ENCODE measurements around the gene PDXK. TPM values are rescaled to one million over a fixed set of nuclear protein-coding genes. Genes with fewer than 3 reads are reported as not detected.
A peak's percentile ranks its signal among the peaks of the same experiment; 100 is the strongest.

PDXK gene
- total RNA-seq, 1 experiment from 2014 or later: 276 TPM

- Histone ChIP-seq H3K4me1 (peaks cover 25% of the 10 kb centered on the region), H3K9me3 (no peaks in the 10 kb centered on the region), H3K36me3 (ENCODE audit: control insufficient read depth, insufficient read depth, low read length) (no peaks in the 10 kb centered on the region), H3K4me3 (ENCODE audit: low read depth, low read length) (no peak overlapping the region), H3K27me3 (replicated peaks; ENCODE audit: control insufficient read depth, insufficient read depth, low read length) (no peaks in the 10 kb centered on the region)
- no peaks in the 10 kb centered on the region for H3K9me3 Mint-ChIP-seq (ENCODE audit: unreplicated experiment)
- no peak for DNase-seq
- H3K36me3 Mint-ChIP-seq (ENCODE audit: insufficient read depth, unreplicated experiment): peaks cover 92% of the 10 kb centered on the region
- ChIA-PET CTCF (no interaction called here), POLR2A (no interaction called here)
- no peak overlapping the region for H3K4me3 Mint-ChIP-seq (ENCODE audit: unreplicated experiment)
- no TSS peak for BruUV-seq (replicated peaks)
- peaks cover 20% of the 10 kb centered on the region for H3K4me1 Mint-ChIP-seq (ENCODE audit: low read depth, unreplicated experiment)
- no peaks in the 10 kb centered on the region for H3K27me3 Mint-ChIP-seq (ENCODE audit: insufficient read depth, unreplicated experiment)
- intact Hi-C loops (cut with micrococcal nuclease; ENCODE audit: unreplicated experiment): no loop called here
- no peak for TF ChIP-seq CTCF (IDR thresholded peaks at IDR 0.05; ENCODE audit: insufficient read depth in 1 of 2, low read depth in 1 of 2, low read length in 1 of 2, severe bottlenecking in 1 of 2, unreplicated experiment in 1 of 2)
- no peak overlapping the region for H3K27ac Mint-ChIP-seq (ENCODE audit: unreplicated experiment)
Observed at GRCh38 chr21:43763901-43764523, 45.1 kb downstream of the PDXK start.

GRCh38 chr21:43764576-43765495 is 45.9 kb downstream of the PDXK start:
- H3K27ac Mint-ChIP-seq (ENCODE audit: unreplicated experiment): no peak overlapping the region
- intact Hi-C loops (cut with micrococcal nuclease; ENCODE audit: unreplicated experiment): no loop called here
- H3K4me3 ChIP-seq (ENCODE audit: low read depth, low read length): no peak overlapping the region
- ChIA-PET CTCF (no interaction called here), POLR2A (no interaction called here)
- H3K36me3 Mint-ChIP-seq (ENCODE audit: insufficient read depth, unreplicated experiment): peaks cover 91% of the 10 kb centered on the region
- no peak for DNase-seq
- H3K4me1 ChIP-seq: peaks cover 25% of the 10 kb centered on the region
- no TSS peak for BruUV-seq (replicated peaks)
- no peaks in the 10 kb centered on the region for H3K9me3 Mint-ChIP-seq (ENCODE audit: unreplicated experiment)
- no peak overlapping the region for H3K4me3 Mint-ChIP-seq (ENCODE audit: unreplicated experiment)
- TF ChIP-seq CTCF (IDR thresholded peaks at IDR 0.05; ENCODE audit: insufficient read depth in 1 of 2, low read depth in 1 of 2, low read length in 1 of 2, severe bottlenecking in 1 of 2, unreplicated experiment in 1 of 2): no peak
- H3K4me1 Mint-ChIP-seq (ENCODE audit: low read depth, unreplicated experiment): peaks cover 20% of the 10 kb centered on the region
- H3K27me3 Mint-ChIP-seq (ENCODE audit: insufficient read depth, unreplicated experiment): no peaks in the 10 kb centered on the region
- H3K27me3 ChIP-seq (replicated peaks; ENCODE audit: control insufficient read depth, insufficient read depth, low read length): no peaks in the 10 kb centered on the region
- no peaks in the 10 kb centered on the region for H3K9me3 ChIP-seq
- no peaks in the 10 kb centered on the region for H3K36me3 ChIP-seq (ENCODE audit: control insufficient read depth, insufficient read depth, low read length)

GRCh38 chr21:43766734-43767497 is 48.0 kb downstream of the PDXK start:
- intact Hi-C loops (cut with micrococcal nuclease; ENCODE audit: unreplicated experiment): no loop called here
- no peak for TF ChIP-seq CTCF (IDR thresholded peaks at IDR 0.05; ENCODE audit: insufficient read depth in 1 of 2, low read depth in 1 of 2, low read length in 1 of 2, severe bottlenecking in 1 of 2, unreplicated experiment in 1 of 2)
- H3K9me3 ChIP-seq: no peaks in the 10 kb centered on the region
- BruUV-seq (replicated peaks): TSS peak; percentile 4
- H3K4me3 Mint-ChIP-seq (ENCODE audit: unreplicated experiment): no peak overlapping the region
- H3K4me1 Mint-ChIP-seq (ENCODE audit: low read depth, unreplicated experiment): peaks cover 20% of the 10 kb centered on the region
- no peak overlapping the region for H3K4me3 ChIP-seq (ENCODE audit: low read depth, low read length)
- H3K4me1 ChIP-seq: peaks cover 25% of the 10 kb centered on the region
- ChIA-PET CTCF (no interaction called here), POLR2A (interaction anchor here (0.6 kb wide), 1 partner anchor 69 kb away, joined by 6 read pairs; no protein-coding TSS in a partner anchor)
- H3K27ac Mint-ChIP-seq (ENCODE audit: unreplicated experiment): peak overlapping the region; percentile 97
- no peaks in the 10 kb centered on the region for H3K9me3 Mint-ChIP-seq (ENCODE audit: unreplicated experiment)
- H3K27me3 Mint-ChIP-seq (ENCODE audit: insufficient read depth, unreplicated experiment): no peaks in the 10 kb centered on the region
- no peaks in the 10 kb centered on the region for H3K27me3 ChIP-seq (replicated peaks; ENCODE audit: control insufficient read depth, insufficient read depth, low read length)
- H3K36me3 Mint-ChIP-seq (ENCODE audit: insufficient read depth, unreplicated experiment): peaks cover 87% of the 10 kb centered on the region
- DNase-seq: peak in 1 of 2 experiments; percentile 39
- no peaks in the 10 kb centered on the region for H3K36me3 ChIP-seq (ENCODE audit: control insufficient read depth, insufficient read depth, low read length)

Measured in Caco-2 (cell line).